Liver (tissue), 9 donors: Measurements from ENCODE around the gene TRIM40. TPM values are rescaled to one million over a fixed set of nuclear protein-coding genes. Genes with fewer than 3 reads are reported as not detected.

Experiments
- DNase-seq: peaks from one replicate; pipeline ENCODE4 v3.0.0-alpha.2; 2017; ENCODE audit warnings: low spot score
- H3K27ac ChIP-seq, 2 donors: one replicate each; pipeline ENCODE4 v1.7.0; 2013; ENCODE audit warnings: inconsistent platforms in 2 of 2, low read length in 2 of 2, control low read depth in 1 of 2, low read depth in 1 of 2, mild to moderate bottlenecking in 1 of 2
- H3K27me3 ChIP-seq, 4 donors: one replicate each; pipeline versions ENCODE4 v1.6.1 to v1.7.0; 2013; ENCODE audit warnings: low read length in 3 of 4, inconsistent platforms in 1 of 4, mild to moderate bottlenecking in 1 of 4, moderate library complexity in 1 of 4; ENCODE audit not compliant: control insufficient read depth in 4 of 4, insufficient read depth in 4 of 4
- H3K36me3 ChIP-seq, 4 donors: one replicate each; pipeline versions ENCODE4 v1.6.1 to v1.7.0; 2013; ENCODE audit warnings: low read length in 3 of 4, mild to moderate bottlenecking in 3 of 4, low read depth in 1 of 4, moderate library complexity in 1 of 4; ENCODE audit not compliant: control insufficient read depth in 4 of 4, insufficient read depth in 3 of 4
- H3K4me1 ChIP-seq, 4 donors: one replicate each; pipeline versions ENCODE4 v1.6.1 to v1.7.0; 2013; ENCODE audit warnings: low read length in 3 of 4, mild to moderate bottlenecking in 3 of 4, moderate library complexity in 1 of 4; ENCODE audit not compliant: control insufficient read depth in 4 of 4, insufficient read depth in 4 of 4
- H3K4me3 ChIP-seq, 3 donors: one replicate each; pipeline versions ENCODE4 v1.6.1 to v1.7.0; 2013; ENCODE audit warnings: low read length in 3 of 3, control low read depth in 1 of 3, low read depth in 1 of 3, mild to moderate bottlenecking in 1 of 3
- H3K9ac ChIP-seq, 2 donors: one replicate each; pipeline ENCODE4 v1.7.0; 2013; ENCODE audit warnings: low read length in 2 of 2, mild to moderate bottlenecking in 2 of 2, moderate library complexity in 2 of 2, control low read depth in 1 of 2, low read depth in 1 of 2
- H3K9me3 ChIP-seq, 4 donors: one replicate each; pipeline versions ENCODE4 v1.6.1 to v1.7.0; 2013; ENCODE audit warnings: low read length in 3 of 4; ENCODE audit not compliant: control insufficient read depth in 4 of 4
- ATF3 ChIP-seq: IDR thresholded peaks from 2 replicates; pipeline ENCODE4 v1.6.1; 2016; ENCODE audit warnings: antibody characterized with exemption
- CTCF ChIP-seq: fragments of 150-350 bp; IDR thresholded peaks from 2 replicates; pipeline ENCODE4 v1.5.1; 2017; ENCODE audit warnings: improper control_type of control experiment, low read depth, low read length; ENCODE audit not compliant: missing input control
- EGR1 ChIP-seq, 2 donors: IDR thresholded peaks; 2 replicates each; pipeline ENCODE4 v1.6.1; 2016 to 2018; ENCODE audit warnings: antibody characterized with exemption in 2 of 2, low read depth in 2 of 2
- FOXA2 ChIP-seq: IDR thresholded peaks from 2 replicates; pipeline ENCODE4 v1.6.1; 2016; ENCODE audit warnings: antibody characterized with exemption
- GABPA ChIP-seq, 2 donors: IDR thresholded peaks in 1 of 2; conservative IDR thresholded peaks in 1 of 2; 2 replicates each; pipeline ENCODE4 v1.6.1; 2016; ENCODE audit warnings: antibody characterized with exemption in 2 of 2, mild to moderate bottlenecking in 1 of 2, moderate library complexity in 1 of 2
- HNF4A ChIP-seq, 2 donors: conservative IDR thresholded peaks; 2 replicates each; pipeline ENCODE4 v1.6.1; 2016; ENCODE audit warnings: antibody characterized with exemption in 2 of 2, mild to moderate bottlenecking in 2 of 2
- HNF4G ChIP-seq: IDR thresholded peaks from 2 replicates; pipeline ENCODE4 v1.6.1; 2016; ENCODE audit warnings: antibody characterized with exemption
- JUND ChIP-seq, 2 donors: IDR thresholded peaks; 2 replicates each; pipeline ENCODE4 v1.6.1; 2016; ENCODE audit warnings: antibody characterized with exemption in 2 of 2
- MAX ChIP-seq: IDR thresholded peaks from 2 replicates; pipeline ENCODE4 v1.6.1; 2016; ENCODE audit warnings: antibody characterized with exemption
- NR2F2 ChIP-seq: IDR thresholded peaks from 2 replicates; pipeline ENCODE4 v1.6.1; 2016; ENCODE audit warnings: antibody characterized with exemption
- RAD21 ChIP-seq, 2 donors: IDR thresholded peaks; 2 replicates each; pipeline ENCODE4 v1.6.1; 2016; ENCODE audit warnings: antibody characterized with exemption in 2 of 2, mild to moderate bottlenecking in 2 of 2
- REST ChIP-seq: IDR thresholded peaks from 2 replicates; pipeline ENCODE4 v1.6.1; 2016; ENCODE audit warnings: antibody characterized with exemption, mild to moderate bottlenecking
- RXRA ChIP-seq, 2 donors: IDR thresholded peaks; 2 replicates each; pipeline ENCODE4 v1.6.1; 2017 to 2018; ENCODE audit warnings: antibody characterized with exemption in 2 of 2, mild to moderate bottlenecking in 1 of 2
- SP1 ChIP-seq: IDR thresholded peaks from 2 replicates; pipeline ENCODE4 v1.6.1; 2018; ENCODE audit warnings: antibody characterized with exemption, mild to moderate bottlenecking
- TAF1 ChIP-seq: conservative IDR thresholded peaks from 2 replicates; pipeline ENCODE4 v1.6.1; 2016; ENCODE audit warnings: antibody characterized with exemption, mild to moderate bottlenecking
- YY1 ChIP-seq: IDR thresholded peaks from 2 replicates; pipeline ENCODE4 v1.6.1; 2016; ENCODE audit warnings: antibody characterized with exemption, mild to moderate bottlenecking
- ZBTB33 ChIP-seq: IDR thresholded peaks from 2 replicates; pipeline ENCODE4 v1.6.1; 2016; ENCODE audit warnings: antibody characterized with exemption
- WGBS: extraction: QIAGEN DNeasy Blood & Tissue Kit; methylation state at CpG from one replicate; pipeline ENCODE4 v1.1.7; 2013; 5-methylcytosine and 5-hydroxymethylcytosine counted together
- polyA plus RNA-seq, 2 donors: library from polyadenylated mRNA; stranded (reverse) in 1 of 2; unstranded in 1 of 2; fragments of 200-250 nt in 1 of 2; fragments of >200 nt in 1 of 2; fragmentation: Nextera tagmentation in 1 of 2; extraction: Ambion mirVana in 1 of 2; gene quantifications; one replicate each; pipeline versions ENCODE4 v1.2.1 to v1.2.3, GENCODE V29; 2013 to 2015
- total RNA-seq, 2 donors: library from RNA; depleted of rRNA; stranded (reverse); fragments of >200 nt; gene quantifications; one replicate each; pipeline ENCODE4 v1.2.3, GENCODE V29; 2014
- donor health status: healthy.
- donor health status: healthy.
- donor health status: healthy.
- donor health status: healthy.
- donor health status: healthy.

The TRIM40 gene
- total and polyA plus RNA-seq, 4 donors: 0.51 TPM; not detected in 3

GRCh38 chr6:30156774-30157173 is 20.8 kb downstream of the TRIM40 start:
- H3K9me3 ChIP-seq: no peaks in the 10 kb centered on the region
- WGBS: 90% methylated on average over 9 of the region's 9 CpGs
- no peak overlapping the region for H3K9ac ChIP-seq
- H3K27ac ChIP-seq: no peak overlapping the region
- no peak for DNase-seq
- no peak overlapping the region for H3K4me3 ChIP-seq
- TF ChIP-seq JUND (IDR thresholded peaks at IDR 0.05) (no peak), SP1 (no peak), RXRA (IDR thresholded peaks at IDR 0.05) (no peak), CTCF (no peak), HNF4G (no peak), EGR1 (IDR thresholded peaks at IDR 0.05; ENCODE audit: low read depth in 2 of 2) (no peak), FOXA2 (no peak), ATF3 (no peak), TAF1 (no peak), REST (no peak), GABPA (IDR thresholded peaks at IDR 0.05 in 1 of 2, conservative IDR thresholded peaks at IDR 0.05 in 1 of 2) (no peak)
- peaks cover 0 to 23% (median 10%) of the 10 kb centered on the region in 4 donors for H3K4me1 ChIP-seq
- H3K27me3 ChIP-seq: no peaks in the 10 kb centered on the region
- no peaks in the 10 kb centered on the region for H3K36me3 ChIP-seq

- H3K9ac ChIP-seq: no peak overlapping the region
- H3K9me3 ChIP-seq: no peaks in the 10 kb centered on the region
- no peak overlapping the region for H3K4me3 ChIP-seq
- peaks cover 0 to 27% (median 10%) of the 10 kb centered on the region in 4 donors for H3K4me1 ChIP-seq
- H3K36me3 ChIP-seq: no peaks in the 10 kb centered on the region
- TF ChIP-seq MAX (no peak), GABPA (IDR thresholded peaks at IDR 0.05 in 1 of 2, conservative IDR thresholded peaks at IDR 0.05 in 1 of 2) (no peak), ZBTB33 (no peak), RAD21 (IDR thresholded peaks at IDR 0.05) (no peak), HNF4A (conservative IDR thresholded peaks at IDR 0.05) (no peak), YY1 (no peak), FOXA2 (no peak), EGR1 (IDR thresholded peaks at IDR 0.05; ENCODE audit: low read depth in 2 of 2) (no peak), NR2F2 (no peak), REST (no peak), CTCF (no peak), ATF3 (no peak), RXRA (IDR thresholded peaks at IDR 0.05) (no peak), SP1 (no peak), HNF4G (no peak)
- no peaks in the 10 kb centered on the region for H3K27me3 ChIP-seq
- no peak for DNase-seq
- H3K27ac ChIP-seq: no peak overlapping the region
Observed at GRCh38 chr6:30157581-30157980, 21.6 kb downstream of the TRIM40 start.
